HepG2 (cell line): ENCODE measurements around the gene PLEKHO1. TPM values are rescaled to one million over a fixed set of nuclear protein-coding genes. Genes with fewer than 3 reads are reported as not detected.

Experiments used
- ASH2L ChIP-seq: fragments of 300-600, 200-600 bp; sonication (generic); IDR thresholded peaks from 2 replicates; pipeline ENCODE4 v1.7.0; 2017; ENCODE audit warnings: low read depth, mild to moderate bottlenecking, moderate library complexity, mixed read lengths, low read length; ENCODE audit not compliant: insufficient read length
- EP300 ChIP-seq, 3 experiments: sonication (generic) in 1 of 3; formaldehyde crosslinking in 1 of 3; IDR thresholded peaks; 2 replicates each; pipeline versions ENCODE4 v1.5.1 to v1.6.1; 2011 to 2020; ENCODE audit warnings: low read depth in 2 of 3, low read length in 2 of 3, borderline replicate concordance in 1 of 3, improper control_type of control experiment in 1 of 3, mild to moderate bottlenecking in 1 of 3, missing genetic modification reagents in 1 of 3, moderate library complexity in 1 of 3
- GATAD1 ChIP-seq: IDR thresholded peaks from 2 replicates; pipeline ENCODE4 v1.6.1; 2016; ENCODE audit warnings: missing genetic modification reagents, missing compliant biosample characterization
- GTF2F1 ChIP-seq: fragments of 150-350 bp; IDR thresholded peaks from 2 replicates; pipeline ENCODE4 v1.6.1; 2014; ENCODE audit warnings: low read length
- HNF1B ChIP-seq: sonication (generic); formaldehyde crosslinking; IDR thresholded peaks from 2 replicates; pipeline ENCODE4 v1.5.1; 2020; ENCODE audit warnings: mild to moderate bottlenecking, moderate library complexity, missing genetic modification reagents
- HNRNPK ChIP-seq: fragments of 200-400 bp; formaldehyde crosslinking; IDR thresholded peaks from 2 replicates; pipeline ENCODE4 v1.6.1; 2018; ENCODE audit warnings: low read length, low read depth, moderate library complexity, mild to moderate bottlenecking; ENCODE audit not compliant: poor library complexity, severe bottlenecking
- NONO ChIP-seq, 2 experiments: fragments of 450-650 bp in 1 of 2; sonication (generic) in 1 of 2; formaldehyde crosslinking in 1 of 2; IDR thresholded peaks in 1 of 2; conservative IDR thresholded peaks in 1 of 2; 2 replicates each; pipeline versions ENCODE4 v1.6.1 to v1.8.0; 2017 to 2022; ENCODE audit warnings: mild to moderate bottlenecking in 1 of 2, missing genetic modification reagents in 1 of 2, moderate library complexity in 1 of 2
- PHF5A ChIP-seq: IDR thresholded peaks from one replicate; pipeline ENCODE4 v1.6.1; 2018; ENCODE audit warnings: low read depth, missing genetic modification reagents; ENCODE audit not compliant: unreplicated experiment
- POGZ ChIP-seq: sonication (generic); formaldehyde crosslinking; IDR thresholded peaks from 2 replicates; pipeline ENCODE4 v1.4.0; 2020; ENCODE audit warnings: mild to moderate bottlenecking, missing genetic modification reagents
- REXO4 ChIP-seq: sonication (generic); formaldehyde crosslinking; IDR thresholded peaks from 2 replicates; pipeline ENCODE4 v1.8.0; 2022; ENCODE audit warnings: missing genetic modification reagents, mild to moderate bottlenecking, borderline replicate concordance
- SATB2 ChIP-seq: sonication (generic); formaldehyde crosslinking; IDR thresholded peaks from 2 replicates; pipeline ENCODE4 v1.5.0; 2020; ENCODE audit warnings: missing genetic modification reagents
- ZBTB7A ChIP-seq: sonication (generic); formaldehyde crosslinking; IDR thresholded peaks from 2 replicates; pipeline ENCODE4 v1.8.0; 2022; ENCODE audit warnings: mild to moderate bottlenecking, missing genetic modification reagents
- ZGPAT ChIP-seq: IDR thresholded peaks from 2 replicates; pipeline ENCODE4 v1.6.1; 2016; ENCODE audit warnings: mild to moderate bottlenecking
- ZNF484 ChIP-seq: sonication (generic); formaldehyde crosslinking; IDR thresholded peaks from 2 replicates; pipeline ENCODE4 v1.5.1; 2020; ENCODE audit warnings: mild to moderate bottlenecking, low read depth, missing genetic modification reagents, borderline replicate concordance
- ZNF614 ChIP-seq: IDR thresholded peaks from 2 replicates; pipeline ENCODE4 v1.6.1; 2018; ENCODE audit warnings: missing biosample characterization, missing genetic modification reagents, inconsistent platforms, borderline replicate concordance
- ZNF678 ChIP-seq: sonication (generic); formaldehyde crosslinking; IDR thresholded peaks from 2 replicates; pipeline ENCODE4 v1.4.0; 2020; ENCODE audit warnings: mild to moderate bottlenecking, missing genetic modification reagents
- polyA plus RNA-seq, 8 experiments: library from polyadenylated mRNA; depleted of rRNA in 3 of 8; stranded (reverse) in 7 of 8; unstranded in 1 of 8; fragments of >200 nt; fragmentation: Illumina TruSeq in 4 of 8; extraction: Trizol in 4 of 8; gene quantifications; 2 replicates each; pipeline versions ENCODE4 v1.2.1 to v1.2.3, GENCODE V29; 2011 to 2016; ENCODE audit warnings: low read depth in 4 of 8, missing spikeins in 1 of 8, mixed read lengths in 1 of 8; ENCODE audit not compliant: insufficient read depth in 1 of 8
- total RNA-seq, 5 experiments: library from RNA; depleted of rRNA; stranded (reverse); fragments of >200 nt; fragmentation: Illumina TruSeq; extraction: Trizol; gene quantifications; 2 replicates each; pipeline ENCODE4 v1.2.3, GENCODE V29; 2016; ENCODE audit warnings: low read depth in 1 of 5
- TF ChIP-seq, protein P1 (sequence below): sonication (generic); formaldehyde crosslinking; IDR thresholded peaks from 2 replicates; pipeline ENCODE4 v1.5.0; 2020; ENCODE audit warnings: mild to moderate bottlenecking, missing genetic modification reagents, borderline replicate concordance
- TF ChIP-seq, protein P2 (sequence below): sonication (generic); formaldehyde crosslinking; IDR thresholded peaks from 2 replicates; pipeline ENCODE4 v1.5.1; 2020; ENCODE audit warnings: missing genetic modification reagents, mild to moderate bottlenecking, borderline replicate concordance

Gene PLEKHO1
- total and polyA plus RNA-seq, 2 of the 13 experiments (the other 11 are each of a cell fraction or from before 2014, with no cell fraction given) = 9.8 to 10.1 TPM

GRCh38 chr1:150162862-150163706 is 13.4 kb downstream of the PLEKHO1 start (continued):
- no peak for TF ChIP-seq ZNF678
- TF ChIP-seq ZBTB7A (CRISPR knock-in tag) = no peak
- TF ChIP-seq, protein P1, sequence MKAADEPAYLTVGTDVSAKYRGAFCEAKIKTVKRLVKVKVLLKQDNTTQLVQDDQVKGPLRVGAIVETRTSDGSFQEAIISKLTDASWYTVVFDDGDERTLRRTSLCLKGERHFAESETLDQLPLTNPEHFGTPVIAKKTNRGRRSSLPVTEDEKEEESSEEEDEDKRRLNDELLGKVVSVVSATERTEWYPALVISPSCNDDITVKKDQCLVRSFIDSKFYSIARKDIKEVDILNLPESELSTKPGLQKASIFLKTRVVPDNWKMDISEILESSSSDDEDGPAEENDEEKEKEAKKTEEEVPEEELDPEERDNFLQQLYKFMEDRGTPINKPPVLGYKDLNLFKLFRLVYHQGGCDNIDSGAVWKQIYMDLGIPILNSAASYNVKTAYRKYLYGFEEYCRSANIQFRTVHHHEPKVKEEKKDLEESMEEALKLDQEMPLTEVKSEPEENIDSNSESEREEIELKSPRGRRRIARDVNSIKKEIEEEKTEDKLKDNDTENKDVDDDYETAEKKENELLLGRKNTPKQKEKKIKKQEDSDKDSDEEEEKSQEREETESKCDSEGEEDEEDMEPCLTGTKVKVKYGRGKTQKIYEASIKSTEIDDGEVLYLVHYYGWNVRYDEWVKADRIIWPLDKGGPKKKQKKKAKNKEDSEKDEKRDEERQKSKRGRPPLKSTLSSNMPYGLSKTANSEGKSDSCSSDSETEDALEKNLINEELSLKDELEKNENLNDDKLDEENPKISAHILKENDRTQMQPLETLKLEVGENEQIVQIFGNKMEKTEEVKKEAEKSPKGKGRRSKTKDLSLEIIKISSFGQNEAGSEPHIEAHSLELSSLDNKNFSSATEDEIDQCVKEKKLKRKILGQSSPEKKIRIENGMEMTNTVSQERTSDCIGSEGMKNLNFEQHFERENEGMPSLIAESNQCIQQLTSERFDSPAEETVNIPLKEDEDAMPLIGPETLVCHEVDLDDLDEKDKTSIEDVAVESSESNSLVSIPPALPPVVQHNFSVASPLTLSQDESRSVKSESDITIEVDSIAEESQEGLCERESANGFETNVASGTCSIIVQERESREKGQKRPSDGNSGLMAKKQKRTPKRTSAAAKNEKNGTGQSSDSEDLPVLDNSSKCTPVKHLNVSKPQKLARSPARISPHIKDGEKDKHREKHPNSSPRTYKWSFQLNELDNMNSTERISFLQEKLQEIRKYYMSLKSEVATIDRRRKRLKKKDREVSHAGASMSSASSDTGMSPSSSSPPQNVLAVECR (CRISPR knock-in tag) = no peak; the same call in 1 of the 2 replicates
- no peak for TF ChIP-seq NONO (IDR thresholded peaks at IDR 0.05)
- TF ChIP-seq NONO (CRISPR knock-in tag; conservative IDR thresholded peaks at IDR 0.05) = no peak
- peak; percentile 40 for TF ChIP-seq ASH2L
- no peak for TF ChIP-seq ZNF484 (CRISPR knock-in tag)
- TF ChIP-seq POGZ (CRISPR knock-in tag) = 0 out of 2 replicates have a peak, but pooled peaks have one; percentile 11
- TF ChIP-seq GTF2F1 = no peak
- no peak for TF ChIP-seq GATAD1 (CRISPR knock-in tag)
- peak; percentile 71; the same call in 1 of the 2 replicates for TF ChIP-seq ZNF614 (CRISPR knock-in tag)
- no peak for TF ChIP-seq ZGPAT (CRISPR knock-in tag)
- TF ChIP-seq, protein P2, sequence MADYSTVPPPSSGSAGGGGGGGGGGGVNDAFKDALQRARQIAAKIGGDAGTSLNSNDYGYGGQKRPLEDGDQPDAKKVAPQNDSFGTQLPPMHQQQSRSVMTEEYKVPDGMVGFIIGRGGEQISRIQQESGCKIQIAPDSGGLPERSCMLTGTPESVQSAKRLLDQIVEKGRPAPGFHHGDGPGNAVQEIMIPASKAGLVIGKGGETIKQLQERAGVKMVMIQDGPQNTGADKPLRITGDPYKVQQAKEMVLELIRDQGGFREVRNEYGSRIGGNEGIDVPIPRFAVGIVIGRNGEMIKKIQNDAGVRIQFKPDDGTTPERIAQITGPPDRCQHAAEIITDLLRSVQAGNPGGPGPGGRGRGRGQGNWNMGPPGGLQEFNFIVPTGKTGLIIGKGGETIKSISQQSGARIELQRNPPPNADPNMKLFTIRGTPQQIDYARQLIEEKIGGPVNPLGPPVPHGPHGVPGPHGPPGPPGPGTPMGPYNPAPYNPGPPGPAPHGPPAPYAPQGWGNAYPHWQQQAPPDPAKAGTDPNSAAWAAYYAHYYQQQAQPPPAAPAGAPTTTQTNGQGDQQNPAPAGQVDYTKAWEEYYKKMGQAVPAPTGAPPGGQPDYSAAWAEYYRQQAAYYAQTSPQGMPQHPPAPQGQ (CRISPR knock-in tag) = no peak
- TF ChIP-seq PHF5A (CRISPR knock-in tag) = no peak
- peak; percentile 52; the same call in 1 of the 2 replicates for TF ChIP-seq HNF1B
- no peak for TF ChIP-seq SATB2
- TF ChIP-seq REXO4 (CRISPR knock-in tag) = no peak
- peak in 1 of 2 experiments; percentile 27; a peak in 1 of 4 replicates for TF ChIP-seq EP300 (IDR thresholded peaks at IDR 0.05; ENCODE audit: low read depth in 2 of 2, low read length in 2 of 2)
- TF ChIP-seq EP300 (CRISPR knock-in tag; IDR thresholded peaks at IDR 0.05; ENCODE audit: borderline replicate concordance) = no peak
- no peak for TF ChIP-seq HNRNPK
